Measurements from ENCODE around the gene ZFHX3.
"Not testable (repeated sequence)": the region's sequence is repeated elsewhere in the genome, so short reads cannot be mapped to it uniquely, and the experiment has no call there.

The ZFHX3 gene

GRCh38 chr16:72992142-72992601 is 55.8 kb downstream of the ZFHX3 start:
- DNase-seq, result no peak

- DNase-seq, result no peak
Observed at GRCh38 chr16:72991644-72992043, 56.3 kb downstream of the ZFHX3 start.

DNA sequence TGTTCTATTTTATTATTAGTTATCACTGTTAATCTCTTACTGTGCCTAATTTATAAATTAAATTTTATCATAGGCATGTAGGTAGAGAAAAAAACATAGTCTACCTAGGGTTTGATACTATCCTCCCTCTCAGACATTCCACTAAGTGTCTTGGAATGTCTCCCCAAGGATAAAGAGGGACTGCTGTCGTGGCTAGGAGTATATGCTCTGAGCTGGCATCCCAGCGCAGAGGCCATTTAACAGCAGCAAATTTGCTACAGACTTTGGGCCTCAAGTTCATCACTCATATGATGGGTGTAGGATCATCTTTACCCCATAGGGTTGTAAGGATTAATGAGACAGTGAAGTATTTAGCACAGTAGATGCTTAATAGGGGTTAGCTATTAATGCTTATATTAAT is 56.7 kb downstream of the ZFHX3 start:
- no peak for DNase-seq

- DNase-seq, result no peak
Observed at GRCh38 chr16:72990571-72990970, 57.4 kb downstream of the ZFHX3 start.

DNA sequence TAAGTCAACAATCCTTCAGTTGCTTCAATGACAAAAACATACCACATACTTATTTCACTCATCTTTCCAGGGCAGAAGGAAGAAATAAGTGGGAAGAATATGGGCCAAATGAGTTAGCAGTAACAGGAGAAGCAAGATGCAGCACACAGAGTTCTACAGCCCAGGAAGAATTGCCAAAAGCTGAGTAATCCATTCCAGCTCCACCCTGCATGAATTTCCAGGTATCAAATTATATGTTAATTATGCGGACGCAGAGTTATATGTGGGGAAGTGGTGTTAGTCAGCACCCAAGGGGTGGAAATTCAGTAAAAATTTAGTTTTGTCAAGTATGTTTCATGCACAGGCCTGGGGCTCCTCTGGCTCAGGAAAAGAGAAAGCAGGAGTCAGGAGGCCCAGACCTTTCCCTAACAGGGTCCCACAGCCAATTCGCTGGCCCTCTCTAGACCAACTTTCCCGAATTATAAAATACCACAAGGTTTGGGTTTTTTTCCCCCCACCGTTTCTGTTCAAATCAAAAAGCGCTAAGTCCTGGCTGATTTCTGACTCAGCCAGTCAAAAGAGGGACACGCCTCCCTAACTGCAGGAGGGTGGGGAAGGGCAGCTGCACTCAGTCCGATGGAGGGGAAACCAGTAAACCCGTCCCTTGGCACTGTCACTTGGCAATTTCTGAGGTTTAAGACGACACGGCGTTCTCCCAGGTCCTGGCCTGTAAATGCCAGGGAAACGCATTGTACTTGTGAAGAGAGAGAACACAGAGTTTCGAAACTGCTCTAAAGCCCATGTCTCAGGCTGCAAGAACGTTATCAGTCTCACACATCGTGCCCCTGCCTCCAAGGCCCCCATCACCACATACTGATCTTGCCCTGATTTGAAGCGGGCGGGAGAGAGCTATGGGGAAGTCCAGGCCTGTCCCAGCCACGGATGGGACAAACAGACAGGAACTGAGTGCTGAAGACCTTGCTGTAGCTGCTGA is 58.1 kb downstream of the ZFHX3 start:
- DNase-seq, result no peak

DNA sequence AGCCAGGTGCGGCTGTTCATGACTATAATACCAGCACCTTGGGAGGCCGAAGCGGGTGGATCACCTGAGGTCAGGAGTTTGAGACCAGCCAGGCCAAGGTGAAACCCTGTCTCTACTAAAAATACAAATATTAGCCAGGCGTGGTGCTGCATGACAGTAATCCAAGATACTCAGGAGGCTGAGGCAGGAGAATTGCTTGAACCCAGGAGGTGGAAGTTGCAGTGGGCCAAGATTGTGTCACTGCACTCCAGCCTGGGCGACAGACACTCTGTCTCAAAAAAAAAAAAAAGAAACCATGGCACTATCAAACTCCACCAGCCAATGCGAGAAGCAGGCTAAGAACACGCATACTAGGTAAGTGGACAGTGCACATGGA is 58.7 kb downstream of the ZFHX3 start:
- not testable (repeated sequence) for DNase-seq

- no peak for DNase-seq
Observed at GRCh38 chr16:72988569-72988968, 59.4 kb downstream of the ZFHX3 start.

DNA sequence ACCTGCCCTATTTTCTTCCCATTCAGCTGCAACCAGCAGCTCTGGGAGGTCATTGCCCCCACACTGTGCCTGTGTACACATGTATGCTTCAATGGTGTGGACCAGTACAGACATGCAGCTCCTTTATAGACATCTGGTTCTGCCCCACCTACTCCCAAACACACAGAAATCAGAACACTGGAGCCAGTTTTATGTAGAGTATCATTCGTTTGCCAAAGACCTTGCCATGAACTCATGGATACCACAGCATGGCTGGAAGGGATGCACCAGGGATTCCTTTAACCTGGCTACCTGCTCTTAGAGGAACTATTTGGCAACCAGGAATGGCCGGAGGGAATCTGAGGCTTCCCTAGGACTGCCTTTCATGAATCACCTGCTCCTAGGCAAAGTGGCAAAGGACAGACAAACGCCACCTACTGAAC is 60.4 kb downstream of the ZFHX3 start:
- DNase-seq, result no peak

DNA sequence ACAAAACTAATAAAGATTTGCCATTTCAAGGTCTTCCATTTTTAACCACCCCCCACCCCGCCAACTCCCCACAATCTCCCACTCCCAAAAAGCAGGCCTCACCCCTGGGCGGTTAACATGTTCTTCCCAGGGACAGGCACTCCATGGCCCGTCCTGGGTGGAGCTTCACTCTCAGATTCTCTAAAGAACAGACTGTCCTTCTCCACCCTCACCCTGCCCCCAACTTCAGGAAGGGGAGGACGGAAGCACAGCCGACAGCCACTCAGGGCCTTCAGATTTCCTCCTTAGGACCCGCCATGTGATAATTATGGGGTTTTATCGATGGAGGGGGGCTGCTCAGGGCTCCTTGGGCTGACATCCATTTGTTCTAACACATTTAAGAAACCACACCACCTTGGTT is 61.9 kb downstream of the ZFHX3 start:
- DNase-seq, result no peak

GRCh38 chr16:72985148-72985941 is 62.6 kb downstream of the ZFHX3 start:
- DNase-seq, result no peak

- no peak for DNase-seq
Observed at GRCh38 chr16:72983728-72984350, 64.1 kb downstream of the ZFHX3 start.

- no peak for DNase-seq
Observed at GRCh38 chr16:72983241-72983640, 64.7 kb downstream of the ZFHX3 start.

GRCh38 chr16:72979974-72980373 is 68.0 kb downstream of the ZFHX3 start:
- no peak for DNase-seq

DNA sequence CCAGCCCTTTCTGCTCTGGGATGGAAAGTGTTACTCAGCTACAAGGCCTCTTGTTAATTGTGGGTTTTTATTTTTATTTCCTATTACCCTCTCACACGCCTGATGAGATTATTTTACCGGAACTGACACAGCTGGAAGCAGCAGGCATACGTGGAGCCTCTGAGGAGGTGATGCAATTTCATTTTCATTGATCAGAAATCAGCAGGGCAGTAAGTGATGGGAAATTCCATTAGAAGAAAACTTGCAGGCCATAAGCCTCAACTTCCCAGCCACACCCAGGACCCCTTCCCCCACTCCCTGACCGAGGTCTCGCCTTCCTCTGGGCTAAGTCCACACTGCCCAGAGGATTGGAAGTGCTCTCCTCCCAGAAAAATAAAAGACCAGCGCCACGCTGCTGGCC is 69.7 kb downstream of the ZFHX3 start:
- no peak for DNase-seq

DNA sequence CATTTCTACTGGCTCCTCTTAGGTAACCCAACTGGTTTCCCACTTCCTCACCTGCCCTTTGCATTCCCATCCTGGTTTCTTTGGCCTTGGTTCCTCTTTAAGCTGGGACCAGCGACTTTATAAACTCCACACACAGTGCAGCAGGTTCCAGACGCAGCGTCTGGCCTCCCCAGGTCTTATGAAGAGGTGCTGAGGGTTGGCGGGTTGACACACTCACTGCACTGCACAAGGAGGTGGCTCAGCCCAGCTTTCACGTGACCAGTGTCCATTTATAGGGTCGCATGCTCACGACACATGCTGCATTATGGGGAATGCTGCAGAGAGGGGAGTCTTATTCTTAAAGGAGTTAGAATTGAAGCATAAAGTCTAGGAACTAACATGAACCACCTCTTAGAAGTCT is 70.8 kb downstream of the ZFHX3 start:
- no peak for DNase-seq

DNA sequence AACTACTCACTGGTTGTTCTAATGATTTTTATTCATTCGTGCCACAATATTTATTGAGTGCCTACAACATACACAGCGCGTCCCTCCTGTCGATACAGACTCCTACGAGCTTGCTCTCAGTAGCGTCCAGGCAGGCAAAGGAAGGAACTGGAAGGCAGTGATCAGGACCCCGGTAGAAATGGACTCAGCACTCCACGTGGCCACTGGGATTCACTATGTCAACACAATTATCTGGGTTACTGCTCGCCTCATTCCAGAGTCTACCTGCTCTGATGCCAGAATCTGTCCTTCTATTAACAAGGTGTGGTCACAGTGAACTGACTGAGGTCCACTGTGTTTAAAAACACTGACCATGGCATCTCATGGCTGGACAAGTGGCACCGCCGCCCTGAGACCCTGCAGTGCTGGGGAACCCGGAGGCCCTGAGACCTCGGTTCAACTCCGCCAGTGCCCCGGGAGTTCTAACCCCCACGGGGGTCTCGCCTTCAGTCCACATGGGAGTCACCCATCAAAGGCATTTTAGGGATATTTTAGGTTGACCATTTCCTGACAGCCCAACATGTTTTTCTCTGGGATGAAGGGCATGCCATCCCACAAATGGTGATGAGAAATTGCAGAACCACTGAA is 71.4 kb downstream of the ZFHX3 start:
- DNase-seq, result no peak

DNA sequence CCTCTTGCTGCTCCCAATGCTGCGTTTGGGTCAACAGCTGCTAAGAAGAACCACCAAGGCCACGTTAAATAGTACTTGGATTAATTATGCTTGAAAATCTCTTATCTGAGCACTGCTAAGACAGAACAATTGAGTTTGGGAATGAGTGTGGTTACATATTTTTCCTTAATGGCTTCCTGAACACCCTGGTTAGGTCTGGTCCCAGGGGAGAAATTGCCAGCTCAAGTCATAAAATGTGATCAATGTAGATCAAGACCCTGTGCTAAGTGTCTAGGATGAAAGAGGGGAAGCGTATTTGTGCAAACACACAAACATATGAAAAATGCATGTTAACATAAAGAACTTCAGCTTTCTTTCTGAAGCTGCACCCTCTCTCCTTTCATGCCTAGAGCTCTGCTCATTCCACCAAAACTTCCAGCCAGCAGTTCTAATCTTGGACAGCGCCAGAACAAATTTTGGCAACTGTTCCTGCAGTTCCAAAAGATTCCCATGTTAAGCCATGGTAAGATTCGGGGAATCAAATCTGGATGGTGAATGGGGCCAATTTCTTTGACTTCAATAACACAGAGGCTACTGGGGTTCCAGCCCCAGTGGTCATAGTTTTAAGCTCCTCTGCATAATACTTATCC is 72.0 kb downstream of the ZFHX3 start:
- DNase-seq, result no peak

DNA sequence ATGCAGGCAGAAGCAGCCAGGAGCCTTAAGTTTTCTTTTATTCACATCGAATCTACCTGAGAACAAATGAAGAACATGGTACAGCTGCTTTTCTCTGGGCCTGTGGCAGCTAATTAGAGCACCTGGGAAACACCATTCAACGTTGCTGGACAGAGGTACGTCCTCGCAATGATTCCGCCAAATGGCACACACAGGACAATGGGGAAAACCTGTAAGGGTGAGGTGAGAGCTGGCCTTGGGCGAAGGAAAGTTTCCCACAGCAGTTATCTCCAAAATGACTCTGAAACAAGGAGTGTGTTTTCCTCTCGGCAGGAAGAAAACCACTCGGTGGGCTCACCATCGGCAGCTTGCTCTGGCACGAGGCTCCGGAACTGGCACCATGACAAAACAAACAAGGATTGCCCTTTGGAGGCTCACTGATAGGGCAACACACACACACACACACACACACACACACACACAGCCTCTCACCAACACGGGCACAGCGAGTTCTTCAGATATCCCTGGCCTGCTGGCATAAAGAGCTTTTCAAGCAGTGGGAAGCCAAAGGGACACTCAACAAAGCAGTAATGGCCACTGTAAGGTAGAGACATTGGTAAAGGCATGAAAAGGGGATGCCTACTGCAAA is 73.7 kb downstream of the ZFHX3 start:
- no peak for DNase-seq

GRCh38 chr16:72972878-72973571 is 74.9 kb downstream of the ZFHX3 start:
- DNase-seq, result no peak

DNA sequence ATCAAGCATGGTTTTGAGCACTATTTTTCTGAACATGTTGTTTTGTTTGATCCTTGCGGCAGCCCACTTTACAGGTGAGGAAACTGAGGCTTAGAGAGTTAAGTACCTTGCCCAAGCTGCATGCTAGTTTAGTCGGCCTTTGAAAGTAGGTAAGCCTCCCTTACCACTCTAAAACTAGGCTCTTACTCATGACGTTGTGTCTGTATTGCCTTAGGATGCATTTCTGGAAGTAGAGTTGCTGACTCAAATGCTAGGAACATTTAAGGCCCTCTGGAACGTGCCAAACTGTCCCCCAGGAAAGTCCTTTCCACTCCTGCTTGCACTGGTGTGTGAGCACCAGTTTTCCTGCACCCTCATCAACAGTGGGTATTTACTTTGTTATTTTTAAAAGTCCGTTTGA is 76.6 kb downstream of the ZFHX3 start:
- DNase-seq, result no peak

DNA sequence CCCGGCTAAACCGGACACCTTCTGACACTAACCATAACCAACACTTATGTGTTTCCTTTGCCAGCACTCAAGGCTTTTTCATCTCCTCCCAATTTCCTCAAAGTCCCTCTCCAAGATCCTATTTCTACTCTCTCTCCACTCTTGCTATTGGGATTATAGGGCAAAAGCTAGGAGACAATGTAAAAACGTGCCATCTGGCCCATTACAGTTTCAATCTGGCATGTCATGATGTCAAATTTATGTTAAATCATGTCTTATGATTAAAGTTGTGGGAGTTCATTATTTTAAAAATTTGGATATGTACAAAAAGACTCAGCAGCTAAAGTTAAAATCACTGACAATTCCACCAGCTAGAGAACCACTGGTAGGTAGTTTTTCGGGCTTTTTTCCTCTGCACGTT is 77.3 kb downstream of the ZFHX3 start:
- DNase-seq, result no peak

All from activated effector memory CD4-positive, alpha-beta T cell treated with Interleukin-2 at 50 U/mL for 16 hours (primary cell).